ENCODE data around the gene HIPK2.

HIPK2 gene

DNA sequence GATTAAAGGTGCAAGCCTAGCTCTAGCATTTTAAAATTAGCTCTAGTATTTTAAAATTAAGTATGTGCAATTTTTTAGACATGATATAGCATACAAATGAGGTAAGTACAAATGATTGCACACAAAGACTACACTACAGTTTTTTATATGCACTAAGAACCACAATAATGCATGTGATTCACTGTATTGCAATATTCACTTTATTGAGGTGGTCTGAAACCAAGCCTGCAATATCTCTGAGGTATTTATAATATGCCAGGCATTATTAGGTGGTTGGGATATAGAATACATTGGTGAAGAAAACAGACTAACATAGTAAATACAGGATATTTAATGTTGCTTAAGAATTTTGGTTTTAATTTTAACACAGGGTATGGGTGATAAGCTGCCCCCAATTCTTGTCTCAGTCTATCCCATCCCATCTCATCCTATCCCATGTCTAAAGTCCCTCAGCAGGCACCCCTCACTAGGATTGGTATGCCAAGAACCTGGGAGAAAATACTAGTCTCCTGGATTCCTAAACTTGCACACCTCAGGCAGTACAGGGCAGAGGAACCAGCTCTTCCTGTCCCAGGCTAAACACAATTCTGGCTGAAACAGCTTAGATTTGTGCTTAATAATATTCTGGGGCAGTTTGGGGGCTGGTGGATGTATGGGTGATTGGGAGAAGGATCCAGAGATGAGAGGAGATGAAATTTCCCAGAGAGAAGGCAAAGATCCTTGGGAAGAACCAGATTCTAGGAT is 90.4 kb downstream of the HIPK2 start:
- H3F3A ChIP-seq (ENCODE audit: low read depth) = no peaks in the 10 kb centered on the region
- H3K4me2 ChIP-seq (ENCODE audit: low read depth, low read length, poor library complexity, severe bottlenecking) = no peak overlapping the region
- no peak overlapping the region for H3K9ac ChIP-seq (ENCODE audit: low read depth, low read length, poor library complexity, severe bottlenecking)
- no peak overlapping the region for H2AFZ ChIP-seq (ENCODE audit: low read length)
- TF ChIP-seq, protein P1, sequence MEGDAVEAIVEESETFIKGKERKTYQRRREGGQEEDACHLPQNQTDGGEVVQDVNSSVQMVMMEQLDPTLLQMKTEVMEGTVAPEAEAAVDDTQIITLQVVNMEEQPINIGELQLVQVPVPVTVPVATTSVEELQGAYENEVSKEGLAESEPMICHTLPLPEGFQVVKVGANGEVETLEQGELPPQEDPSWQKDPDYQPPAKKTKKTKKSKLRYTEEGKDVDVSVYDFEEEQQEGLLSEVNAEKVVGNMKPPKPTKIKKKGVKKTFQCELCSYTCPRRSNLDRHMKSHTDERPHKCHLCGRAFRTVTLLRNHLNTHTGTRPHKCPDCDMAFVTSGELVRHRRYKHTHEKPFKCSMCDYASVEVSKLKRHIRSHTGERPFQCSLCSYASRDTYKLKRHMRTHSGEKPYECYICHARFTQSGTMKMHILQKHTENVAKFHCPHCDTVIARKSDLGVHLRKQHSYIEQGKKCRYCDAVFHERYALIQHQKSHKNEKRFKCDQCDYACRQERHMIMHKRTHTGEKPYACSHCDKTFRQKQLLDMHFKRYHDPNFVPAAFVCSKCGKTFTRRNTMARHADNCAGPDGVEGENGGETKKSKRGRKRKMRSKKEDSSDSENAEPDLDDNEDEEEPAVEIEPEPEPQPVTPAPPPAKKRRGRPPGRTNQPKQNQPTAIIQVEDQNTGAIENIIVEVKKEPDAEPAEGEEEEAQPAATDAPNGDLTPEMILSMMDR (conservative IDR thresholded peaks at IDR 0.05; ENCODE audit: low read length) = no peak
- TF ChIP-seq EZH2phosphoT487 (IDR thresholded peaks at IDR 0.05; ENCODE audit: borderline replicate concordance) = no peak
- H4K20me1 ChIP-seq (ENCODE audit: insufficient read depth, low read length, poor library complexity, severe bottlenecking) = no peaks in the 10 kb centered on the region
- H3K9me2 ChIP-seq (replicated peaks; ENCODE audit: low read depth, low read length) = no peaks in the 10 kb centered on the region
- H3K79me2 ChIP-seq (ENCODE audit: insufficient read depth, low read length) = no peaks in the 10 kb centered on the region
- H3K36me3 ChIP-seq (ENCODE audit: insufficient read depth, low read length) = peaks cover 12% of the 10 kb centered on the region; the same call in 1 of the 2 replicates
- H3K4me1 ChIP-seq (ENCODE audit: insufficient read depth, low read length, poor library complexity, severe bottlenecking) = peaks cover 8% of the 10 kb centered on the region
- no peaks in the 10 kb centered on the region for H3K9me3 ChIP-seq (ENCODE audit: insufficient read depth, low read depth, low read length)
- no peaks in the 10 kb centered on the region for H3K27me3 ChIP-seq (ENCODE audit: insufficient read depth, low read length, poor library complexity, severe bottlenecking)
- H3K4me3 ChIP-seq (ENCODE audit: low read length, poor library complexity, severe bottlenecking) = no peak overlapping the region

DNA sequence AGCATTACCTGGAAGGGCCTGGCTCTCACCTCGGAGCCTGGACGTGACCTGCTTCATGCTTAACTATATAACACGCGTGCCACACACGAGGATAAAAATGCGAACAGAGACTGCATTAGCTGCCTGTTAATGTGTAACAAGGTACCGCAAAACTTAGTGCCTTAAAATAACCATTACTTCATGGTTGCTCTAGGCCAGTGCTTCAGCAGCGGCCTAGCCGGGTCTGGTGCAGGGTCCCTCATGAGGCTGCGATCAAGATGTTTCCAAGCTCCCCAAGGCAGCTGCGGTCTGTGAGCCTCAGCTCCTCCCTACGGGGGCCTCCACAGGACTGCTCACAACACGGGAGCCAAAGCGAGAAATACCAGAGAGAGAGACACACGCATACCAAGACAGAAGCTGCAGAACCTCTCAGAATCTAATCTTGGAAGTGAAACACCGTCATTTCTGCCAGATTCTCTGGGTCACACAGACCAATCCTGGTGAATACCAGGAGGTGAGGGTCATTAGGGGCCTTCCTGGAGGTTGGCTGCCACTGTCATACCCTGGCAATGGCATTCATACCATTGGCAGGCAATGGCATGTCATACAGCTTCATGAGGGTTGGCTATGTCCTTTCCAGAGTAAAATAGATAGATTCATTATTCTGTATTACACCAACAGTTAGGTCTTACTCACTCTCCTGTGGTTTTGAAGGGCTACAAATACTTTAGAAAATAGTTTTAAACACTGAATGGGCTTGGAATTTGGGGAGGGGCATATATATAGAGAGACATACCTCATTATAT is 94.5 kb downstream of the HIPK2 start:
- no peaks in the 10 kb centered on the region for H3F3A ChIP-seq (ENCODE audit: low read depth)
- no peaks in the 10 kb centered on the region for H3K9me3 ChIP-seq (ENCODE audit: insufficient read depth, low read depth, low read length)
- peaks cover 8% of the 10 kb centered on the region for H3K4me1 ChIP-seq (ENCODE audit: insufficient read depth, low read length, poor library complexity, severe bottlenecking)
- no peaks in the 10 kb centered on the region for H3K79me2 ChIP-seq (ENCODE audit: insufficient read depth, low read length)
- no peak overlapping the region for H3K4me3 ChIP-seq (ENCODE audit: low read length, poor library complexity, severe bottlenecking)
- H3K4me2 ChIP-seq (ENCODE audit: low read depth, low read length, poor library complexity, severe bottlenecking) = no peak overlapping the region
- no peak overlapping the region for H2AFZ ChIP-seq (ENCODE audit: low read length)
- 0 out of 2 replicates have a peak, but pooled peaks cover 3% of the 10 kb centered on the region for H3K36me3 ChIP-seq (ENCODE audit: insufficient read depth, low read length)
- H4K20me1 ChIP-seq (ENCODE audit: insufficient read depth, low read length, poor library complexity, severe bottlenecking) = no peaks in the 10 kb centered on the region
- no peaks in the 10 kb centered on the region for H3K27me3 ChIP-seq (ENCODE audit: insufficient read depth, low read length, poor library complexity, severe bottlenecking)
- H3K9me2 ChIP-seq (replicated peaks; ENCODE audit: low read depth, low read length) = no peaks in the 10 kb centered on the region
- TF ChIP-seq, protein P1 (conservative IDR thresholded peaks at IDR 0.05; ENCODE audit: low read length) = no peak
- no peak for TF ChIP-seq EZH2phosphoT487 (IDR thresholded peaks at IDR 0.05; ENCODE audit: borderline replicate concordance)
- H3K9ac ChIP-seq (ENCODE audit: low read depth, low read length, poor library complexity, severe bottlenecking) = no peak overlapping the region

DNA sequence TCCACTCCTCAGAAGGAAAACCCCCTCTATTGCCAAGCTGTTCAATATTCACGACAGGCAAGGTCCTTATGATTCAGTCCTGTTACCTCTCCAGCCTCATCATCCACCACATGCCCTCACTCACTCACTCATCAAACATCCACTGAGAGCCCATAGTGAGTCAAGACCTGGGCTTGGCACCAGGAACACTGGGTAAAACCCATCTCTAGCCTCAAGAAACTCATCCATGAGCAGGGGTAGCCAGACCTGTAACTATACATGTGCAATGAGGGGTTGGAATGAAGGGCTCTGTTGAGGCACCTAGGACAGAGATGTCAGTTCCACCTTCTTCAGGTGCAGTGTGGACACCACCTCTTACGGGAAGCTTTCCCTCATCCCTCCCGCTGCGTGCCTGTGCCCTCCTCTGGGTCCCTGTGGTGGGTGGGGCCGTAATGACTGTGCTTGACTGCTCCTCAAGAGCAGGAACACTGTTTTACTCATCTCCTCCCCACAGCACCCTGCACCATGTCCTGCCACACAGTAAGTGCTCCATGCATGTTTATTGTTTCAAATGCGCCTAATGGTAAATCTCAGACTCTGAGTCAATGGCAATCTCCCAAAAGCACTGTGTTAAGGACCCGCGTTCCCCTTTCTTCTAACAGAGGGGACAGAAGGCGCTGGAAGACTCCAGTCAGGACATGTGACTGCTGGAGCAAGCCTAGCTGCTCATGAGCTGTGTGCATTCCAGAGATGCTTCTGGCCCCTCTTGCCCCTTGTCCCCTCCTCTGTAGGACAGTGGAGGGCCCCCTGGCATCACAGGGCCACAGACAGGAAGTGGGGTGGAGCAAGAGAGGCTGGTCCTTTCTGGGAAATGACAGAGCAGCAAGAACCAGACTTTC is 95.4 kb downstream of the HIPK2 start:
- Histone ChIP-seq H3K9ac (ENCODE audit: low read depth, low read length, poor library complexity, severe bottlenecking) (no peak overlapping the region), H2AFZ (ENCODE audit: low read length) (no peak overlapping the region), H3F3A (ENCODE audit: low read depth) (no peaks in the 10 kb centered on the region), H3K4me2 (ENCODE audit: low read depth, low read length, poor library complexity, severe bottlenecking) (no peak overlapping the region), H3K4me1 (ENCODE audit: insufficient read depth, low read length, poor library complexity, severe bottlenecking) (peaks cover 8% of the 10 kb centered on the region), H3K27me3 (ENCODE audit: insufficient read depth, low read length, poor library complexity, severe bottlenecking) (no peaks in the 10 kb centered on the region), H3K9me2 (replicated peaks; ENCODE audit: low read depth, low read length) (no peaks in the 10 kb centered on the region), H4K20me1 (ENCODE audit: insufficient read depth, low read length, poor library complexity, severe bottlenecking) (no peaks in the 10 kb centered on the region), H3K79me2 (ENCODE audit: insufficient read depth, low read length) (no peaks in the 10 kb centered on the region), H3K4me3 (ENCODE audit: low read length, poor library complexity, severe bottlenecking) (no peak overlapping the region), H3K36me3 (ENCODE audit: insufficient read depth, low read length) (0 out of 2 replicates have a peak, but pooled peaks cover 3% of the 10 kb centered on the region), H3K9me3 (ENCODE audit: insufficient read depth, low read depth, low read length) (no peaks in the 10 kb centered on the region)
- no peak for TF ChIP-seq EZH2phosphoT487 (IDR thresholded peaks at IDR 0.05; ENCODE audit: borderline replicate concordance)
- TF ChIP-seq, protein P1 (conservative IDR thresholded peaks at IDR 0.05; ENCODE audit: low read length) = no peak
